Spleen (tissue), 11 donors: ENCODE data around the gene PCMT1. TPM values are rescaled to one million over a fixed set of nuclear protein-coding genes. Genes with fewer than 3 reads are reported as not detected.

Experiments
- DNase-seq: peaks from one replicate; pipeline ENCODE4 v3.0.0-alpha.2; 2020
- H3K27ac ChIP-seq, 8 donors: fragments of 200-600 bp; sonication (generic) in 7 of 8; 1 replicate in 4 of 8; 2 replicates in 4 of 8; pipeline versions ENCODE4 v1.5.0 to v1.8.0; 2016 to 2021; ENCODE audit warnings: inconsistent platforms in 4 of 8, mild to moderate bottlenecking in 4 of 8, moderate library complexity in 1 of 8
- H3K27me3 ChIP-seq, 7 donors: fragments of 200-600 bp; sonication (generic) in 6 of 7; replicated peaks in 1 of 7; 1 replicate in 4 of 7; 2 replicates in 3 of 7; pipeline versions ENCODE4 v1.5.0 to v1.8.0; 2016 to 2021; ENCODE audit warnings: inconsistent platforms in 3 of 7, mild to moderate bottlenecking in 1 of 7
- H3K36me3 ChIP-seq, 6 donors: fragments of 200-600 bp; sonication (generic) in 5 of 6; 1 replicate in 4 of 6; 2 replicates in 2 of 6; pipeline versions ENCODE4 v1.5.0 to v1.8.0; 2016 to 2021; ENCODE audit warnings: inconsistent platforms in 2 of 6
- H3K4me1 ChIP-seq, 6 donors: fragments of 200-600 bp; sonication (generic) in 5 of 6; 1 replicate in 3 of 6; 2 replicates in 3 of 6; pipeline versions ENCODE4 v1.5.0 to v1.8.0; 2016 to 2021; ENCODE audit warnings: inconsistent platforms in 3 of 6
- H3K4me3 ChIP-seq, 8 donors: fragments of 200-600 bp; sonication (generic) in 7 of 8; 1 replicate in 4 of 8; 2 replicates in 4 of 8; pipeline versions ENCODE4 v1.5.0 to v1.8.0; 2016 to 2021; ENCODE audit warnings: inconsistent platforms in 4 of 8, mild to moderate bottlenecking in 4 of 8, moderate library complexity in 2 of 8
- H3K9me3 ChIP-seq, 8 donors: fragments of 200-600 bp; sonication (generic) in 7 of 8; 1 replicate in 4 of 8; 2 replicates in 4 of 8; pipeline versions ENCODE4 v1.5.0 to v1.8.0; 2016 to 2021; ENCODE audit warnings: inconsistent platforms in 4 of 8
- POLR2A ChIP-seq, 3 donors: fragments of 450-650 bp; IDR thresholded peaks; one replicate each; pipeline ENCODE4 v1.5.1; 2017; ENCODE audit warnings: antibody characterized with exemption in 3 of 3, mild to moderate bottlenecking in 1 of 3
- POLR2AphosphoS5 ChIP-seq, 3 donors: sonication (generic); formaldehyde crosslinking; IDR thresholded peaks; one replicate each; pipeline ENCODE4 v1.5.1; 2017; ENCODE audit warnings: antibody characterized with exemption in 3 of 3
- WGBS, 5 donors: extraction: QIAGEN DNeasy Blood & Tissue Kit in 3 of 5; methylation state at CpG; one replicate each; pipeline versions ENCODE4 v1.1.5 to v1.1.7; 2013 to 2018; 5-methylcytosine and 5-hydroxymethylcytosine counted together
- intact Hi-C: fragments of 100-400 bp; cut with DNase I; formaldehyde crosslinking; loops from one replicate; pipeline ENCODE4 v1.15.0; 2023; ENCODE audit warnings: low total_unique reads
- polyA plus RNA-seq, 3 donors: library from polyadenylated mRNA; stranded (reverse); fragments of 200-250 nt; gene quantifications; one replicate each; pipeline ENCODE4 v1.2.1, GENCODE V29; 2013
- total RNA-seq, 7 donors: library from RNA; depleted of rRNA in 3 of 7; stranded (reverse); fragments of >200 nt in 3 of 7; fragmentation: NEBNext Ultra II Directional in 4 of 7; extraction: Animal tissue kit (Norgen Biotek cat#: 25700) in 4 of 7; gene quantifications; one replicate each; pipeline versions ENCODE4 v1.1.0 to v1.2.1, GENCODE V29; 2016 to 2021
- TF ChIP-seq, protein P1 (sequence below), 11 experiments: fragments of 200-600 bp in 7 of 11; fragments of 450-650 bp in 4 of 11; sonication (generic) in 4 of 11; IDR thresholded peaks in 8 of 11; conservative IDR thresholded peaks in 3 of 11; 1 replicate in 7 of 11; 2 replicates in 4 of 11; pipeline versions ENCODE4 v1.4.0 to v1.8.0; 2016 to 2021; ENCODE audit warnings: antibody characterized with exemption in 11 of 11, inconsistent platforms in 4 of 11, mild to moderate bottlenecking in 1 of 11
- donor health status: healthy with polysubstance abuse.
- donor health status: DM: no; HTN: no; CAD: no; lungs with moderate emphysema.
- donor health status: DM: no; HTN: no; CAD: no.
- donor health status: Bipolar disorder and iron deficiency.
- donor health status: healthy.
- donor health status: DM: no; HTN: no; CAD: no.
- donor health status: DM: yes; HTN: yes; CAD: no.

The PCMT1 gene
- total and polyA plus RNA-seq, 10 donors: 22.0 to 66.7 (median 49.2) TPM

GRCh38 chr6:149831308-149831820 lies 81.8 kb downstream of the PCMT1 start:
- Histone ChIP-seq H3K4me1 (no peaks in the 10 kb centered on the region), H3K4me3 (no peak overlapping the region), H3K27me3 (no peaks in the 10 kb centered on the region), H3K36me3 (no peaks in the 10 kb centered on the region), H3K27ac (no peak overlapping the region), H3K9me3 (no peaks in the 10 kb centered on the region)
- 88 to 92% (median 90%) methylated on average over 6 of the region's 6 CpGs for WGBS, 5 donors
- DNase-seq: no peak
- TF ChIP-seq POLR2AphosphoS5 (IDR thresholded peaks at IDR 0.05) (no peak), POLR2A (IDR thresholded peaks at IDR 0.05) (no peak)
- TF ChIP-seq, protein P1, sequence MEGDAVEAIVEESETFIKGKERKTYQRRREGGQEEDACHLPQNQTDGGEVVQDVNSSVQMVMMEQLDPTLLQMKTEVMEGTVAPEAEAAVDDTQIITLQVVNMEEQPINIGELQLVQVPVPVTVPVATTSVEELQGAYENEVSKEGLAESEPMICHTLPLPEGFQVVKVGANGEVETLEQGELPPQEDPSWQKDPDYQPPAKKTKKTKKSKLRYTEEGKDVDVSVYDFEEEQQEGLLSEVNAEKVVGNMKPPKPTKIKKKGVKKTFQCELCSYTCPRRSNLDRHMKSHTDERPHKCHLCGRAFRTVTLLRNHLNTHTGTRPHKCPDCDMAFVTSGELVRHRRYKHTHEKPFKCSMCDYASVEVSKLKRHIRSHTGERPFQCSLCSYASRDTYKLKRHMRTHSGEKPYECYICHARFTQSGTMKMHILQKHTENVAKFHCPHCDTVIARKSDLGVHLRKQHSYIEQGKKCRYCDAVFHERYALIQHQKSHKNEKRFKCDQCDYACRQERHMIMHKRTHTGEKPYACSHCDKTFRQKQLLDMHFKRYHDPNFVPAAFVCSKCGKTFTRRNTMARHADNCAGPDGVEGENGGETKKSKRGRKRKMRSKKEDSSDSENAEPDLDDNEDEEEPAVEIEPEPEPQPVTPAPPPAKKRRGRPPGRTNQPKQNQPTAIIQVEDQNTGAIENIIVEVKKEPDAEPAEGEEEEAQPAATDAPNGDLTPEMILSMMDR (IDR thresholded peaks at IDR 0.05 in 8 of 11, conservative IDR thresholded peaks at IDR 0.05 in 3 of 11): no peak
- intact Hi-C loops: no loop called here

DNA sequence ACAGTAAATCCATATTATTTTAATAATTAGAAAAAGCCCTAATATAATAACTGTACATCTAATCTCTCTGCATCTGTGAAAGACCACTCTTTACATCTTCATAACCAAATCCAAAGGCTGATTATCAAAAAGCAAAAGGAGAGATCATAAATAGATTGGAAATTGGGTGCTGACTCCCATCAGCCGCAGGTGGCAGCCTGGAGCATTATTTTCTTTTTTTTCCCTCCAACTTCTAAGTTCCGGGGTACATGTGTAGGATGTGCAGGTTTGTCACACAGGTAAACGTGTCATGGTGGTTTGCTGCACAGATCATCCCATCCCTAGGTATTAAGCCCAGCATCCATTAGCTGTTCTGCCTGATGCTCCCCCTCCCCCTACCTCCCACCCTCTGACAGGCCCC lies 84.1 kb downstream of the PCMT1 start:
- H3K27me3 ChIP-seq: no peaks in the 10 kb centered on the region
- TF ChIP-seq POLR2A (IDR thresholded peaks at IDR 0.05): no peak
- WGBS, 5 donors: 91 to 99% (median 91%) methylated on average over 3 of the region's 3 CpGs
- H3K4me3 ChIP-seq: no peak overlapping the region
- no peaks in the 10 kb centered on the region for H3K9me3 ChIP-seq
- no peak overlapping the region for H3K27ac ChIP-seq
- no peak for DNase-seq
- H3K36me3 ChIP-seq: no peaks in the 10 kb centered on the region
- no peaks in the 10 kb centered on the region for H3K4me1 ChIP-seq
- intact Hi-C loops: loop anchor here (2.0 kb wide), 1 partner anchor 93 kb away; no protein-coding TSS in a partner anchor

DNA sequence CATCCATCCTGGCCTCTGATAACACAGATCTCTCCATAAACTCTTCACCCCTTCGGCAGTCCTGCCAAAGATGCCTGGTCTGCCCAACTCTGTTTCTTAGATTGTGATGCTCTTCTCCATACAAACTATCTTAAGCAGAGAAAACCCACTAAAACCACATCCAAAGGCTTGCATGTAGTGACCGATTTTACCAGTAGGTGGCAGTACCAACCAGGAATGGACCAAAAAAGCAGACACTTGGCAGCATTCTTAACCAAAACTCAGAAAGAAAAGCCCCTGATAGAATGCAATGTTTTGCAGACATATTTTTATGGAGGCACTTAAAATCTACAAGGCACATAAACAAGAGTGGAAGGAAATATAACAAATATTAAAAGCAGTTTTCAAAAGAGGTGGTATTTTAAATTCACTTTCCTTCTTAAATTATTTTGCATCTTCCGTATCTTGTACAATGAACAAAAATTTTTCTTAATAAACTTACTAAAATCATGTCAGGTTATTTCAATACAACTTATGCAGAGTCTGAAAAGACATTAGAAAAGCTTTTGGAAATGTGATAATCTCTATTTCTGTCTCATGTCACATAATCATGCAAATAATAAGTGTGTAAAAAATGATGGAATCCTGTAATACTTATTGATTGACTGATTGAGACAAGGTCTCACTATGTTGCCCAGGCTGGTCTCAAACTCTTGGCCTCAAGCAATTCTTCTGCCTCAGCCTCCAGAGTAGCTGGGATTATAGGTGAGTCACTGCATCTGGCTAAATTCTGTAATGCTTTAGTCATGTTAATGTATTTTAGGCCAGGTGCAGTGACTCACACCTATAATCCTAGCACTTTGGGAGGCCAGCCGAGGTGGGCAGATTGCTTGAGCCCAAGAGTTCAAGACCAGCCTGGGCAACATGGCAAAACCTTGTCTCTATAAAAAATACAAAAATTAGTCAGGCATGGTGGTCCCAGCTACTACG lies 85.3 kb downstream of the PCMT1 start:
- no peak overlapping the region for H3K4me3 ChIP-seq
- intact Hi-C loops: loop anchor here (2.0 to 5.0 kb wide), 2 partner anchors 92 to 183 kb away; no protein-coding TSS in a partner anchor
- DNase-seq: no peak

GRCh38 chr6:149840345-149841075 lies 91.0 kb downstream of the PCMT1 start:
- DNase-seq: no peak
- no peaks in the 10 kb centered on the region for H3K9me3 ChIP-seq
- H3K27me3 ChIP-seq: no peaks in the 10 kb centered on the region
- H3K4me3 ChIP-seq: no peak overlapping the region
- H3K4me1 ChIP-seq: no peaks in the 10 kb centered on the region
- no peaks in the 10 kb centered on the region for H3K36me3 ChIP-seq
- 72 to 77% (median 74%) methylated on average over 6 to 8 of the region's 8 CpGs for WGBS, 5 donors
- intact Hi-C loops: no loop called here
- no peak overlapping the region for H3K27ac ChIP-seq
- TF ChIP-seq POLR2AphosphoS5 (IDR thresholded peaks at IDR 0.05) (no peak), POLR2A (IDR thresholded peaks at IDR 0.05) (no peak)
- TF ChIP-seq, protein P1 (IDR thresholded peaks at IDR 0.05 in 8 of 11, conservative IDR thresholded peaks at IDR 0.05 in 3 of 11): peak in 10 of 11 experiments; percentile 8 to 56 (median 47)

More for the DNA sequence above, 85.3 kb downstream of the PCMT1 start:
- Histone ChIP-seq H3K27me3 (no peaks in the 10 kb centered on the region), H3K36me3 (no peaks in the 10 kb centered on the region), H3K27ac (no peak overlapping the region), H3K4me1 (no peaks in the 10 kb centered on the region), H3K9me3 (no peaks in the 10 kb centered on the region)
- no peak for TF ChIP-seq POLR2A (IDR thresholded peaks at IDR 0.05)
- TF ChIP-seq, protein P1 (IDR thresholded peaks at IDR 0.05 in 8 of 11, conservative IDR thresholded peaks at IDR 0.05 in 3 of 11): peak; percentile 67 to 94 (median 89)
- WGBS, 5 donors: 51 to 60% (median 58%) methylated on average over 5 of the region's 5 CpGs
